ENCODE data around the gene PRKAG2.

The PRKAG2 gene

GRCh38 chr7:151864081-151864480 lies 12.8 kb downstream of the PRKAG2 start:
- DNase-seq, result peak; percentile 0

DNA sequence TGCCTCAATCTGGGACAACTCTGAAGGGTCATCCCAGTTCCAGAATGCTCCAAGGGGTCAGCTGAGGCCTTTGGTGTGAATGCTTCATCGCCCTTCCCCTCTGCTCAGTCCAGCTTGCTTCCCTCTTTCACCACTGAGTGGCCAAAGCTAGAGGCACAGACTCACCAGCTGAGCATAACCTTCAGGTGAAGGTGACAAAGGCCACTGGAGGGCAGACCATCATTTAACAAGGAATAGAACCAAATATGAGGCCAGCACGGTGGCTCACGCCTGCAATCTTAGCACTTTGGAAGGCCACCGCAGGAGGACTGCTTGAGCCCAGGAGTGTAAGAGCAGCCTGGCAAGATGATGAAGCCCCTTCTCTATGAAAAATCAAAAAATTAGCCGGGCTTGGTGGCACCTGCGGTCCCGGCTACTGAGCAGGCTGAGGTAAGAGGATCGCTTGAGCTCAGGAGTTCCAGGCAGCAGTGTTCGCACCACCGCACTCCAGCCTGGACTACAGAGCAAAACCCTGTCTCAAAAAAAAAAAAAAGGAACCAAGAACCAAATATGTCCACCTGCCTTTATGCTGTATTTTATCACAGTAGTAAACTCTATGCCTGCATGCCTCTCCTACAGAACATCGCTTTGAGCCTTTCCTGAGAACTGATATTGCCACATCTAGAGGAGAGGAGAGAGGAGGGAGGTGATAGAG lies 13.4 kb downstream of the PRKAG2 start:
- DNase-seq, result no peak

GRCh38 chr7:151862606-151863381 lies 14.1 kb downstream of the PRKAG2 start:
- DNase-seq, result no peak

DNA sequence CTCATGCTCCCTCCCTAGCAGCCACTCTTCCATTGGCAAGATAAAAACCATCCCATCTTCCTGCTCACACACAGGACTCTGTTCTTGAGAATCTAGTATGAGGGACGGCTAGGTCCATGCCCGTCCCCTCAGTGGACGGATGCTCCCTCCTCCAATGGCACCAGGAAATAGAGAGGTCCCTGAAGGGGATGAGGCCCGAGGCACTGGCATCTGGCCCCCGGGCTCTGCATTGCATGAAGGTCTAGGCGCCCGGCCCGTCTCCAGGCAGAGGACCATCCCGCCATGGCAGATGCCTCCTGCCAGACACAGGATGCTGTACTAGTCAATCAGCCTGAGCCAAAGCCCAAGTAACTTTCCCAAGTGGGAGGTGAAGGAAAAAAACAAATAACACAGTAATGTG lies 15.0 kb downstream of the PRKAG2 start:
- DNase-seq, result no peak

DNA sequence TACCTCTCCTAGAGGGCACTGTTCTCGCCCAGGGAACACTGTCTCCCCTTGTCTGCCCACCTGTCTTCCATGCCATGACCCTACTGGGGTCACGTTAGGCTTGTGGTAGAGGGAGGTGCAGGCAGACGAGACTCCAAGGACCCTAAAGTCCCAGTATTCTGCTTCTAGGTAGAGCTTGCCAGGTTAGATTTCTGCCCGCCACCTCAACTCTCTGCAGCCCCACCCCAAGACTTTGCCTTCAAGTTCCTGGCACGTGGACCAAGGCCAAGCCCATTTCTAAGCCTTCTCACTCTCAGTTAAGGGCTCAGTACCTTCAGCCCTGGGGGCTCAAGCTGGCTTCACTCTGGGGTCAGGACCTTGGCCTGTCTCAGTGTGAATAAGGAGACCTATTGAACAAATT lies 16.1 kb downstream of the PRKAG2 start:
- no peak for DNase-seq

GRCh38 chr7:151859948-151860685 lies 16.8 kb downstream of the PRKAG2 start:
- DNase-seq, result no peak

- DNase-seq, result no peak
Measured at GRCh38 chr7:151859111-151859947, 17.6 kb downstream of the PRKAG2 start.

DNA sequence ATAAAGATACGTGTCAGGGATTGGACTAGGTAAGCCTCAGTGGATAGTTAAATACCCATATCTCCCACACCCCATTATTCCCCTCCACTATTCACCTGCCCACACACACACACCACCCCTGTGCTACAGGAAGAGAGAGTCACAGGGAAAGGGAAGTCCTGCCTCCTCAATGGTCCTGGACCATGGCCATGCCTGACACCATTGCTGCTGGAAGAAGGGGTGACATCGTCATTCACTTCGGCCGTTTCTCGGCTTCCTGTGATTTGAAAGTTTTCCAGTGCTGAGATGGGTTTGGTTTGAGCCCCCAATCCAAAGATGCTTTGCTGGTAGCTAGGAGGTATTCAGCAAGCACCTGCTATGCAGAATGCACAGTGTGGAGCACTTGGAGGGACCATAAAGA lies 18.5 kb downstream of the PRKAG2 start:
- no peak for DNase-seq

DNA sequence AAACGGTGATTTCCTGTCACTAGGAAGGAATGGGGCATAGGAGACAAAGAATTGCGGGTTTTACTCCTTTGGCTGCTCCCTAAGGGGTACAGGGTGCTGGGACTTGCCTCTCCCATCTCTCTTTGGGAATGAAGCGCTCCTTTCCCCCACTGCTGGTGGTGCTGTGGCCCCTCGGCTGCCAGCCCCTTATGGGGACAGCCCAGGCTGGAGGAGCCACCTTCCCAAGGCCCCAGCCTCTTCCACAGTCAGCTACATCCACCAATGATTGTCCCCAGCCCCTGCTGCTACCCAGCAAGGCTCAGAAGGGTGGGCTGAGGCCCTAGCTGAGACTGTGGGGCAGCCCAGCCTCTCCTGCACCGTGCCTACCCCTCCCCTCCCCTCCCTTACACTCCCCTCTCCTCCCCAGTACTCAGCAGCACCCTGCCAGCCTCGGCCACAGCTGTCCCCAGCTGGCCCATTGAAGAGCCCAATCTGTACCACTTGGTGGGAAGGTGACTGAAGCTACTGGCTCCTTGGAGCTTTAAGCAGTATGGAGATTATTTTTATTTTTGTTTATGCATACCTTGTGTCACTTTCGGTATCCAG lies 19.0 kb downstream of the PRKAG2 start:
- no peak for DNase-seq

DNA sequence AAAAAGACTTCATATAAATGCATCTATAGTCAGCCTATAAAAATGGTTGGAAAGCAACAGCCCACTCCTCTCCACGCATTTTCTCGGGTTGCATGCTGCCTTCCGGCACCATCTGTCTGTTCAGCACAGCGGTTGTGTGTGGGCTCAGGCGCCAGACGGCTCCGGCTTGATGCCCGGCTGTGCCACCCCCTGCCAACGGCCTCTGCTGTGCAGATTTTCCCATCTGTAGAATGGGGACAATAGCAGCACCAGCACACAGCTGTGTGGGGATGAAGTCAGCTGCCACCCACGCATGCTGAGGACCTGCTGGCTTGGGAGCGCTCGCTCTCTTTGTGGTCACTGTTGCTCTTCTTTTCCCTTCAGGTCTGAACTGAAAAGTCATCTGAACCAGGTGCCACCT lies 19.5 kb downstream of the PRKAG2 start:
- DNase-seq, result no peak

DNA sequence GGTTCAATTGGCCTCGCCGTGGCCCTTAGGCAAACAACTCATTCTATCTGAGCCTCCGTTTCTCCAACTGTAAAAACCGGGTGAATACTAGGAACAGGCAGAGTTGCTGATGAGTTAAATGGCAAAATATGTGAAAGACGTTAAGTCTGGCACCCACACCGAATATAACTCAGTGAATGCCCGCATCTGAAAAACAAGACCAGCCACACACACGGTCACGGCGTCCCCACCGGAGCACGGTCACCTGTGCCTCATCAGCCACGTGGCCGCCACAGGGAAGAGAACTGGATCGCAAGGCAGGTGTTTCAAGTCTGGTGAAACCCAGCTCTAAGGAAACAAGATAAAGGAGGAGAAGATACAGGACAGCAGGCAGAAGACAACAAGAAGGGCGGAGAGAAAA lies 20.4 kb downstream of the PRKAG2 start:
- DNase-seq, result no peak

DNA sequence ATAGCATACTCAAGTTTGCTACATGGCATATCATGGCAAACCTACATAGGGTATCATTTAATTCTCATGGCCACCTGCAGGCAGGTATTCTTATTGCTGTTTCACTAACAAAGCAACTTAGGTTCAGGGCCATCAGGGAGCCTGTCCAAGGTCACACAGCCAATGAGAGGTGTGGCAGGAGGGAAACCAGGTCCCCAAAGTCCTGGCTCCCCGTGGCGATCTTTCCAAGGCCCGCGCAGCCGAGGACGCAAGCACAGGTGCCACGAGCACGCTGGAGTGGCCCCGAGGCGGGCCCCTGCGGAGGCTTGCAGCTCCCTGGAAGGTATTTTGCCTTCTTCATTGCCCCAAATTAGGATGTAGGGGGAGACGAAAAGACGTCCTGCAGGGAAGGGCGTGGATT lies 20.8 kb downstream of the PRKAG2 start:
- DNase-seq, result no peak

- DNase-seq, result no peak
Measured at GRCh38 chr7:151854720-151855071, 22.2 kb downstream of the PRKAG2 start.

DNA sequence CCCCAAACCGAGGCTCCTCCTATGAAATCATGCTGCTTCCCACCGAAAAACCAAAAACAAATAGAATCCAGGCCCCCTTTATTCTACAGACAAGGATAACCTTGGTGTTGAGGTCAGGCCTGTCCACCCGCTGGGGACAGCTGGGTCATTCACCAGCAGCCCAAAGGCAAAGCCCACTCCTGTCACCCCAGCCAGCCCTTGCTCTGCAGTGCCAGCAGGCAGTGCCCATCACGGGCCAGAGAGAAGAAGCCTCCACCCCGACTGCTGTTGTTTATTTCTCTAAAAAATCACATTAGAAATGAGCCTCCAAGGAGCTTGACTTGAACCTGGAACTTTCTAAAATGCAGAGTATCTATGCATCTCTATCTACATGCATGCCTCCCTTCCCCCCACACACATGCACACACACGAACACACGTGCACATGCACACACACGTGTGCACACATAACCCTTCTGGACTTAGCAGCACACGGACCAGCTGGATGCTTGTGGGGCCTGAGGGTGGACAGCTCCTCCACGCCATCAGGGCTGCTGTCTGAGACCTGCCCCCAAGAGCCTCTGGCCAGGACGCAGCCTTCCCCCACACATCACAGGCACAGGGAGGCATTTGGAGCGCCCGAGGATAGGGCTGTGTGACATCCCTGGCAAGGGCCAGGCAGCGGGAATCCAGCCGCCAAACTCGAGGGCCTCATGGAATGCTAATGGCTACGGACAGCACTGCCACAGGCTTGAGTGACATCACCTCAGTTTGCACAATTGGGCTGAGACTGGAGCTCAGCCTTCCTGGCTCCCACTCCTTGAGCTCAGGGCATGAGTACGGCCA lies 22.8 kb downstream of the PRKAG2 start:
- no peak for DNase-seq

- no peak for DNase-seq
Measured at GRCh38 chr7:151852486-151853396, 24.2 kb downstream of the PRKAG2 start.

- no peak for DNase-seq
Measured at GRCh38 chr7:151851782-151852181, 25.1 kb downstream of the PRKAG2 start.

DNA sequence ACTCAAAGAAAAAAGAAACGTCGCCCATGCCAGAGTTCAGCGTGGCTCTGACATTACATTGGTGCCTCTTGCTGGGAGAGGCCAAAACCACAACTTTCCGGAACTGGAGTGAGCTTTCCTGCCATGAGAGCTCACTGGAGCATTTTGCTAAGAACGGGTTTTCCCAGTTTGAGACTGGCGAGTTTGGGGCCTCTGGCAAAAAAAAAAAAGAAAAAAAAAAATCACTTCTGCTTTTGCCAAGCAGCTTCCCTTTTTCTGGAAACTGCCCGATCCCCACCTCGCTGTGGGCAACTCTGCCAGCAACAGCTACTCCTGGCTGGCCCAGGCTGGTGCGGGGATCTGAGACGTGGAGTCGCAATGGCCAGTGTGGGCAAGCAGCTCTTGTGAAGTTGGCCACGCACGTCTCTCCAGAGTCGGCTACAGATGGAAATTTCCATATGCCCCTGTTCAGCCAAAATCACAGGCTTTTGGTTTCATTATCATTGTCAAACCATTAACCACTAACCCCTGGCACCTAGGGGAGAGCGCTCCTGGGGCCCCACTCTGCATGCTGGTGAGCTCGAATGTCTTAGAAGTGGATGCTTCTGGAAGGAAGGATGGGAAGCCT lies 25.7 kb downstream of the PRKAG2 start:
- DNase-seq, result peak; percentile 45

DNA sequence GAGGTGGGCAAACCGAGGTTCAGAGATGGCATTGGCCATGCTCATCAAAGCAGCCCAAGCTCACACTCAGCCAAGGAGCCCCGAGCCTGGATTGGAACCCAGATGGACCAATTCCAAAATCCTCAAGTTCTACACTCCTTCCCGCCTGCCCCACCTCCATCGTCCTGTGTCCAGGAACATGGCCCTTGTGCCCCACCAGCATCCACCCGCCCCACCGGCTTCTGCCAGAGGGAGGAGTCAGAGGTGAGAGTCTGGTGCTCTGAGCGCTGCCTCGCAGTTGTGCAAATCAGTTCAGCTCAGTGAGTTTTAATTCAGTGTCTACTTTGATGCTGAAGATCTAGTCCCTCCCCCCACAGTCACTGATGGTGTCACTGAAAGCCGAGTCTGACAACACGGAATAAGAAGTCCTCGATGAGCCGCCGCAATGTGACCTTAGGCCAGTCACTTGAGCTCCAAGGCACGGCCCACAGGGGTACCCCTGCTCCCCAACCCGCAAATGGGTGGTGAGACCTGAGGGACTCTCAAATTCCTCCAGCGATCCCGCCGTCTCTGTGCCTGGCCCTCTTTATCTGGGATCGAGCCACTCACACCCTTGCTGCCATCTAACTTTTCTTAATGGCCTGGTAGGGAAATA lies 26.3 kb downstream of the PRKAG2 start:
- DNase-seq, result no peak

GRCh38 chr7:151849879-151850260 lies 27.0 kb downstream of the PRKAG2 start:
- DNase-seq, result no peak

Measured in OCI-M1 (cell line).